OCI-LY7 (cell line): ENCODE results near the gene AKR7A2.

Experiments used
- CTCF ChIP-seq: fragments of 200-600 bp; sonication (generic); conservative IDR thresholded peaks from 2 replicates; pipeline ENCODE4 v1.5.1; 2014; ENCODE audit warnings: mild to moderate bottlenecking, antibody characterized with exemption, low read length, moderate library complexity, mixed read lengths
- EZH2phosphoT487 ChIP-seq: fragments of 200-600 bp; sonication (generic); IDR thresholded peaks from 2 replicates; pipeline ENCODE4 v1.6.1; 2018; ENCODE audit warnings: low read depth, borderline replicate concordance, mild to moderate bottlenecking, mixed run types, antibody characterized with exemption, low read length, moderate library complexity, mixed read lengths

GRCh38 chr1:19289244-19289643 lies 22.7 kb downstream of the AKR7A2 start:
- no peak for TF ChIP-seq EZH2phosphoT487
- no peak for TF ChIP-seq CTCF
